Transverse colon (tissue), 4 donors: ENCODE data around the gene AMOTL2.

Experiments
- EP300 ChIP-seq: sonication (generic); formaldehyde crosslinking; IDR thresholded peaks from one replicate; pipeline ENCODE4 v1.6.1; 2017; ENCODE audit warnings: antibody characterized with exemption, low read depth
- POLR2A ChIP-seq: fragments of 450-650 bp; IDR thresholded peaks from one replicate; pipeline ENCODE4 v1.6.1; 2016; ENCODE audit warnings: antibody characterized with exemption, mild to moderate bottlenecking, moderate library complexity
- POLR2AphosphoS5 ChIP-seq, 3 donors: sonication (generic); formaldehyde crosslinking; IDR thresholded peaks; one replicate each; pipeline ENCODE4 v1.6.1; 2016; ENCODE audit warnings: antibody characterized with exemption in 3 of 3
- TF ChIP-seq, protein P1 (sequence below), 5 experiments: fragments of 200-600 bp in 3 of 5; fragments of 450-650 bp in 2 of 5; sonication (generic) in 3 of 5; IDR thresholded peaks; 1 replicate in 2 of 5; 2 replicates in 3 of 5; pipeline ENCODE4 v1.5.1; 2016 to 2017; ENCODE audit warnings: antibody characterized with exemption in 5 of 5, inconsistent platforms in 3 of 5, mild to moderate bottlenecking in 2 of 5, moderate library complexity in 1 of 5

DNA sequence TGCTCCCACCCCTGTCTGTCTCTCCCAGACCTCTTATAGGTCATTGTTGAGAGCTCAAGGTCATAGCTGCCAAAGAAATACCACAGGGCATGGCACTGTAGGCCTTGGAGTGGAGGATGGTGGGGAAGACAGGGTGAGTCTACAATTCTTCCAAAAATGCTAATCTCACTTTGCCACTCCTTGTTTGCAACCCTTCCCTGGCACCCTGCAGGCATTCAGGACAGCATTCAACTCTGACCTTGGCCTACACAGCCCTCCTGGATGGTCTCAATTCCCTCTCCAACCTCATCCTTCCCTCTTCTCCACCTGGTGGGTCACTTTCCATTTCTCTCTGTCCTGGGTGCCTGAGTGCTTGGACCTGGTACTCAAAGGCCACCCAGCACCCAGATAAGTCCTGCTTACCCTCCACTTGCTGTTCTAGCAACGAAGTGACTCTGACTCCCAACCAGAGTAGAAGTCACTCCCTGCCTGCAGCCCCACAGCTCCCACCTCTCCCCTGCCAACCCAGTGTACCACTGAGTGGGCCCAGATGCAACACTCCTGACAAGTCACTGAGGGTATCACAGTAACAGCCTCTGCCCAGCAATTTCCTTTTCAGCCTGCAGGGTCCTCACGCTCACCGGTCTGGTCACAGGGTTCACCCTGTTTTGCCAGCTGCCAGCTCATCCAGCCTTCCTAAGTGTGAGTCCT lies 36.6 kb downstream of the AMOTL2 start:
- TF ChIP-seq, protein P1, sequence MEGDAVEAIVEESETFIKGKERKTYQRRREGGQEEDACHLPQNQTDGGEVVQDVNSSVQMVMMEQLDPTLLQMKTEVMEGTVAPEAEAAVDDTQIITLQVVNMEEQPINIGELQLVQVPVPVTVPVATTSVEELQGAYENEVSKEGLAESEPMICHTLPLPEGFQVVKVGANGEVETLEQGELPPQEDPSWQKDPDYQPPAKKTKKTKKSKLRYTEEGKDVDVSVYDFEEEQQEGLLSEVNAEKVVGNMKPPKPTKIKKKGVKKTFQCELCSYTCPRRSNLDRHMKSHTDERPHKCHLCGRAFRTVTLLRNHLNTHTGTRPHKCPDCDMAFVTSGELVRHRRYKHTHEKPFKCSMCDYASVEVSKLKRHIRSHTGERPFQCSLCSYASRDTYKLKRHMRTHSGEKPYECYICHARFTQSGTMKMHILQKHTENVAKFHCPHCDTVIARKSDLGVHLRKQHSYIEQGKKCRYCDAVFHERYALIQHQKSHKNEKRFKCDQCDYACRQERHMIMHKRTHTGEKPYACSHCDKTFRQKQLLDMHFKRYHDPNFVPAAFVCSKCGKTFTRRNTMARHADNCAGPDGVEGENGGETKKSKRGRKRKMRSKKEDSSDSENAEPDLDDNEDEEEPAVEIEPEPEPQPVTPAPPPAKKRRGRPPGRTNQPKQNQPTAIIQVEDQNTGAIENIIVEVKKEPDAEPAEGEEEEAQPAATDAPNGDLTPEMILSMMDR (IDR thresholded peaks at IDR 0.05): no peak
- TF ChIP-seq POLR2A (no peak), EP300 (no peak), POLR2AphosphoS5 (IDR thresholded peaks at IDR 0.05) (no peak)
